Measurements from ENCODE around the gene MRAP.

Gene MRAP

GRCh38 chr21:32350211-32350980 lies 51.7 kb downstream of the MRAP start:
- DNase-seq = no peak
- Histone ChIP-seq H3K36me3 (peaks cover 83 to 100% (median 97%) of the 10 kb centered on the region in 3 donors), H3K4me3 (no peak overlapping the region)

GRCh38 chr21:32350981-32351380 lies 52.3 kb downstream of the MRAP start:
- DNase-seq = no peak
- no peak for TF ChIP-seq CTCF (IDR thresholded peaks at IDR 0.05)

More at GRCh38 chr21:32350211-32350980, 51.7 kb downstream of the MRAP start:
- H3K27me3 ChIP-seq = no peaks in the 10 kb centered on the region
- TF ChIP-seq CTCF (IDR thresholded peaks at IDR 0.05) = no peak
- intact Hi-C loops (cut with DNase I; ENCODE audit: low total_unique reads) = no loop called here
- H3K27ac ChIP-seq = no peak overlapping the region
- no peaks in the 10 kb centered on the region for H3K4me1 ChIP-seq
- H3K9me3 ChIP-seq = no peaks in the 10 kb centered on the region

GRCh38 chr21:32351428-32351827 lies 52.8 kb downstream of the MRAP start:
- intact Hi-C loops (cut with DNase I; ENCODE audit: low total_unique reads) = no loop called here
- TF ChIP-seq CTCF (IDR thresholded peaks at IDR 0.05) = no peak
- Histone ChIP-seq H3K4me3 (no peak overlapping the region), H3K27me3 (no peaks in the 10 kb centered on the region), H3K27ac (no peak overlapping the region), H3K36me3 (peaks cover 83 to 100% (median 97%) of the 10 kb centered on the region in 3 donors), H3K4me1 (no peaks in the 10 kb centered on the region), H3K9me3 (no peaks in the 10 kb centered on the region)
- DNase-seq = no peak

More at GRCh38 chr21:32350981-32351380, 52.3 kb downstream of the MRAP start:
- Histone ChIP-seq H3K9me3 (no peaks in the 10 kb centered on the region), H3K27me3 (no peaks in the 10 kb centered on the region), H3K27ac (no peak overlapping the region), H3K36me3 (peaks cover 83 to 100% (median 97%) of the 10 kb centered on the region in 3 donors), H3K4me3 (no peak overlapping the region), H3K4me1 (no peaks in the 10 kb centered on the region)
- intact Hi-C loops (cut with DNase I; ENCODE audit: low total_unique reads) = no loop called here

- Histone ChIP-seq H3K36me3 (peaks cover 82 to 100% (median 96%) of the 10 kb centered on the region in 3 donors), H3K27me3 (no peaks in the 10 kb centered on the region), H3K4me3 (no peak overlapping the region), H3K27ac (no peak overlapping the region), H3K4me1 (no peaks in the 10 kb centered on the region), H3K9me3 (no peaks in the 10 kb centered on the region)
- intact Hi-C loops (cut with DNase I; ENCODE audit: low total_unique reads) = no loop called here
- no peak for DNase-seq
- no peak for TF ChIP-seq CTCF (IDR thresholded peaks at IDR 0.05)
These were observed 53.9 kb downstream of the MRAP start for GRCh38 chr21:32352526-32352925.

- intact Hi-C loops (cut with DNase I; ENCODE audit: low total_unique reads) = no loop called here
- Histone ChIP-seq H3K4me3 (no peak overlapping the region), H3K4me1 (no peaks in the 10 kb centered on the region), H3K27me3 (no peaks in the 10 kb centered on the region), H3K36me3 (peaks cover 82 to 100% (median 95%) of the 10 kb centered on the region in 3 donors), H3K27ac (no peak overlapping the region), H3K9me3 (no peaks in the 10 kb centered on the region)
- DNase-seq = no peak
- TF ChIP-seq CTCF (IDR thresholded peaks at IDR 0.05) = no peak
These were observed 54.5 kb downstream of the MRAP start for GRCh38 chr21:32353002-32353711.
